Tibial artery (tissue), 4 donors: ENCODE results near the gene HRH2.

Source experiments
- DNase-seq, 2 donors: peaks; one replicate each; pipeline ENCODE4 v3.0.0-alpha.2; 2019
- H3K27ac ChIP-seq, 2 donors: fragments of 200-600 bp; sonication (generic) in 1 of 2; 1 replicate in 1 of 2; 2 replicates in 1 of 2; pipeline ENCODE4 v1.5.1; 2018 to 2019; ENCODE audit warnings: mild to moderate bottlenecking in 1 of 2
- H3K27me3 ChIP-seq, 2 donors: fragments of 200-600 bp; sonication (generic) in 1 of 2; one replicate each; pipeline versions ENCODE4 v1.5.1 to v1.6.0; 2016 to 2019
- H3K36me3 ChIP-seq, 3 donors: fragments of 200-600 bp; sonication (generic) in 2 of 3; one replicate each; pipeline ENCODE4 v1.5.1; 2016 to 2019; ENCODE audit warnings: mild to moderate bottlenecking in 2 of 3
- H3K4me1 ChIP-seq, 4 donors: fragments of 200-600 bp; sonication (generic) in 2 of 4; 1 replicate in 3 of 4; 2 replicates in 1 of 4; pipeline ENCODE4 v1.5.1; 2016 to 2019
- H3K4me3 ChIP-seq, 2 donors: fragments of 200-600 bp; sonication (generic) in 1 of 2; 1 replicate in 1 of 2; 2 replicates in 1 of 2; pipeline ENCODE4 v1.5.1; 2018 to 2019; ENCODE audit warnings: mild to moderate bottlenecking in 2 of 2
- H3K9me3 ChIP-seq, 3 donors: fragments of 200-600 bp; sonication (generic) in 1 of 3; one replicate each; pipeline ENCODE4 v1.5.1; 2016 to 2019
- CTCF ChIP-seq, 2 experiments: fragments of 200-600 bp in 1 of 2; fragments of 450-650 bp in 1 of 2; IDR thresholded peaks; one replicate each; pipeline ENCODE4 v1.5.1; 2017 to 2019; ENCODE audit warnings: antibody characterized with exemption in 2 of 2, mild to moderate bottlenecking in 1 of 2, moderate library complexity in 1 of 2
- intact Hi-C: fragments of 100-400 bp; cut with DNase I; formaldehyde crosslinking; loops from one replicate; pipeline ENCODE4 v1.15.0; 2023; ENCODE audit warnings: low total_unique reads

HRH2 gene

DNA sequence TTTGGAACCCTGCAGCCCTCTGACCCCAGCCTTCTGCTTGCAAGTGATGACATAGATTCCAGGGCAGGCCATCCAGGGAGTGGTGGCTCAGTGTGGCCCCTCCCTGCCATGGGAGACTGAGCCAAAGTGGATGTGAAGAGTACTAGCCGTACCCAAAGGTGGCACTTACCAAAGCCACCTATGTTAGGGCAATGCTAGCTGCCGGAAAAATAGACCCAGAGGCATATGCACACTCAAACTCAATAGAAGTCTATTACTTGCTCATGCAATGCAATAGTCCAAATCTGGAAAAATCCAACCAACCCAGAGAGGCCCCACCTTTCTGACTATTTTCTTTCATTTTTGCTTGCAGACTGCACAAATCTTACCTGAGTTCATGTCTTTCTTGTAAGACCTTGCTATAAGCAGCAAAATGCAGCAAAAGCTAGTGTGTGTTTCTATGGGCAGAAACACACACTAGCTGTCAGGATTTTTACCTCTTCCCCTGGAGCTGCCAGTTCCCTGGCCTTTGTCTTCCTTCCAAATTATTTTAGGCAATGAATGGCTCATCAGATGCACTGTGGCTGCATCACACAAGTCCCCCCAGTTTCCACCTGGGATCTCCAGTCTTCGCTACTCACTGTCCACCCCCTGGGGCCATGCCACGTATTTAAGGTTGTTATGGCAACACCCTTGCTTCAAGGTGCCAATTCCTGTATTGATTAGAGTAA lies 74.0 kb downstream of the HRH2 start:
- intact Hi-C loops: no loop called here
- no peak for TF ChIP-seq CTCF (IDR thresholded peaks at IDR 0.05)

GRCh38 chr5:175733017-175733416 lies 75.1 kb downstream of the HRH2 start:
- no peak for DNase-seq
- Histone ChIP-seq H3K27me3 (peaks cover 0 to 56% of the 10 kb centered on the region in 2 donors), H3K36me3 (no peaks in the 10 kb centered on the region), H3K4me1 (peaks cover 0 to 8% (median 3%) of the 10 kb centered on the region in 4 donors), H3K9me3 (no peaks in the 10 kb centered on the region), H3K27ac (no peak overlapping the region), H3K4me3 (no peak overlapping the region)
- intact Hi-C loops: no loop called here
- TF ChIP-seq CTCF (IDR thresholded peaks at IDR 0.05): no peak

More for the DNA sequence above, 74.0 kb downstream of the HRH2 start:
- Histone ChIP-seq H3K27ac (no peak overlapping the region), H3K27me3 (peaks cover 0 to 64% of the 10 kb centered on the region in 2 donors), H3K36me3 (no peaks in the 10 kb centered on the region), H3K4me1 (peaks cover 0 to 8% (median 3%) of the 10 kb centered on the region in 4 donors), H3K9me3 (no peaks in the 10 kb centered on the region), H3K4me3 (no peak overlapping the region)
- no peak for DNase-seq

DNA sequence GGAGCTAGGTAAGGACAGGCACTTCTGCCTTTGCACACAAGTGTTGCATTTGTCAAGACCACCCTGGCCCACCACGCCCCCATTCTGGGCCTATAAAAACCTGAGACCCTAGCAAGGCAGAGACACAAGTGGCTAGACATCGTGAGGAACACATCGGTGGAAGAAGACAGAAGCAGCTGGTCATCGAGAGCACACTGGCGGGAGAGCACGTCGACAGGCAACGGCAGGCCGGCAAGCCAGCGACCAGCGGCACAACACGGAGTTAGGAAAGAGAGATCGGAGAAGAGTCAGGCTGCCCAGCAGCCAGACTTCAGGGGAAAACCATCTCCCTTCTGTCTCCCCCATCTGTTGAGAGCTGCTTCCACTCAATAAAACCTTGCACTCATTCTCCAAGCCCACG lies 76.1 kb downstream of the HRH2 start:
- intact Hi-C loops: no loop called here
- Histone ChIP-seq H3K4me1 (peaks cover 0 to 8% (median 3%) of the 10 kb centered on the region in 4 donors), H3K9me3 (no peaks in the 10 kb centered on the region), H3K27ac (no peak overlapping the region), H3K36me3 (no peaks in the 10 kb centered on the region), H3K27me3 (peaks cover 0 to 48% of the 10 kb centered on the region in 2 donors), H3K4me3 (no peak overlapping the region)
- DNase-seq: peak in 1 of 2 donors; percentile 44
- no peak for TF ChIP-seq CTCF (IDR thresholded peaks at IDR 0.05)

DNA sequence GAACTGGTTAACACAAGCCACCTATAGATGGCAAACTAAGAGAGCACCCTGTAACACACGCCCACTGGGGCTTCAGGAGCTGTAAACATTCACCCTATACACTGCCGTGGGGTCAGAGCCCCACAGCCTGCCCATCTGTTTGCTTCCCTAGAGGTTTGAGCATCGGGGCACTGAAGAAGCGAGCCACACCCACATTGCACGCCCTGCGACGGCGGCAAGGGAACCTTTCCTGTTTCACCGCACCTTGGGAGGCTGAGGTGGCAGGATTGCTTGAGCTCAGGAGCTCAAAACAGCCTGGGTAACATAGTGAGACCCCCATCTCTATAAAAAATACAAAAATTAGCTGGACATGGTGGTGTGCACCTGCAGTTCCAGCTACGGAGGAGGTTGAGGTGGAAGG lies 76.6 kb downstream of the HRH2 start:
- Histone ChIP-seq H3K4me3 (no peak overlapping the region), H3K9me3 (no peaks in the 10 kb centered on the region), H3K27ac (no peak overlapping the region), H3K36me3 (no peaks in the 10 kb centered on the region), H3K27me3 (peaks cover 0 to 43% of the 10 kb centered on the region in 2 donors), H3K4me1 (peaks cover 0 to 5% (median under 1%) of the 10 kb centered on the region in 4 donors)
- peak in 1 of 2 donors; percentile 11 for DNase-seq
- no peak for TF ChIP-seq CTCF (IDR thresholded peaks at IDR 0.05)
- intact Hi-C loops: no loop called here

DNA sequence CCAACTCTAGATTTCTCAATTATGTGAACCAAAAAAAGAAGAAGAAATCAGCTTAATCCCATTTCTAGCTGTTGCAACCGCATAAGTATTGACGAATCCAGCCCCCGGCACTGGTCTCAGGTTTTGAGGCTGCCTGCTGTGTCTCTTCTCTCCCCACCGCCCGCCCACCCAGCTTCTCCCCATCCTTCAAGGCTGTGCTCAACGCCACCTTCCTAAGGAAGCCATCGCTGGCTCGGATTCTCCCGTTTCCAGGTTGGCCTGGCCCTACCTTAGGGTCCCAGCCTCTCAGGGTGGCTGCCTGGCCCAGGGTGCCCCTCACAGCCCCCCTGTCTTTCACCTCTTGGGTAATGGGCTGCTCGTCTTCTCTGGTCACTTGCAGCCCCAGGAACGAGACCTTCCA lies 77.8 kb downstream of the HRH2 start:
- Histone ChIP-seq H3K4me1 (no peaks in the 10 kb centered on the region), H3K27me3 (peaks cover 0 to 36% of the 10 kb centered on the region in 2 donors), H3K36me3 (no peaks in the 10 kb centered on the region), H3K9me3 (no peaks in the 10 kb centered on the region), H3K4me3 (no peak overlapping the region), H3K27ac (no peak overlapping the region)
- TF ChIP-seq CTCF (IDR thresholded peaks at IDR 0.05): no peak
- intact Hi-C loops: no loop called here
- DNase-seq: no peak
